HCT116 (cell line): ENCODE data around the gene ADGRG1. TPM values are rescaled to one million over a fixed set of nuclear protein-coding genes. Genes with fewer than 3 reads are reported as not detected.

Experiments used
- ATAC-seq: fragments of 200-7000 bp; cut with Tn5 transposase; 2 replicates; pipeline ENCODE4 v1.9.1; 2020; ENCODE audit warnings: mild to moderate bottlenecking, moderate library complexity
- BruUV-seq: library from RNA; stranded (reverse); fragments of 400-500 nt; replicated peaks from 2 replicates; lab custom pipeline; 2021; lab: Mats Ljungman, UMichigan
- CTCF ChIA-PET: fragments of 300-600 bp; sonication (Branson Sonifier 250); formaldehyde crosslinking; loops from one replicate; lab custom pipeline; 2021; ENCODE audit warnings: antibody characterized with exemption; lab: Charles Lee
- POLR2A ChIA-PET: fragments of 300-600, 350-600 bp; sonication (Branson Sonifier 250); formaldehyde crosslinking; loops from one replicate; lab custom pipeline; 2021; ENCODE audit warnings: antibody characterized with exemption; lab: Charles Lee
- RAD21 ChIA-PET, 2 experiments: fragments of 300-600 bp; sonication (Branson Sonifier 250); formaldehyde crosslinking; loops; one replicate each; lab custom pipeline; 2023; ENCODE audit warnings: low total read pairs in 2 of 2; ENCODE audit not compliant: uncharacterized antibody in 2 of 2, unreplicated experiment in 2 of 2, low non-redundant PET in 1 of 2; lab: Charles Lee
- DNase-seq: peaks from one replicate; pipeline ENCODE4 v3.0.0-alpha.2; 2010; ENCODE audit warnings: low read depth, low spot score
- H2AFZ ChIP-seq: fragments of 200-600 bp; shearing (Covaris generic), sonication (generic); 2 replicates; pipeline ENCODE4 v1.6.1; 2017; ENCODE audit warnings: low read depth, mixed run types, mixed read lengths, antibody characterized with exemption, low read length; ENCODE audit not compliant: poor library complexity, severe bottlenecking
- H3K27ac ChIP-seq: 2 replicates; pipeline ENCODE4 v1.5.1; 2012; ENCODE audit warnings: low read depth, low read length
- H3K27me3 ChIP-seq: fragments of 200-600 bp; sonication (generic); 2 replicates; pipeline ENCODE4 v1.6.1; 2016; ENCODE audit warnings: mixed run types, low read length, mixed read lengths; ENCODE audit not compliant: insufficient read depth
- H3K36me3 ChIP-seq, 2 experiments: fragments of 200-500 bp in 1 of 2; fragments of 200-600 bp in 1 of 2; sonication (Bioruptor generic) in 1 of 2; sonication (generic) in 1 of 2; 2 replicates each; pipeline versions ENCODE4 v1.5.1 to v1.6.1; 2014 to 2016; ENCODE audit warnings: low read length in 2 of 2, inconsistent platforms in 1 of 2, mixed read lengths in 1 of 2, mixed run types in 1 of 2; ENCODE audit not compliant: insufficient read depth in 2 of 2, control insufficient read depth in 1 of 2
- H3K4me1 ChIP-seq, 2 experiments: fragments of 200-600 bp in 1 of 2; sonication (generic) in 1 of 2; 2 replicates each; pipeline versions ENCODE4 v1.5.1 to v1.6.1; 2012 to 2017; ENCODE audit warnings: low read length in 2 of 2, inconsistent platforms in 1 of 2, mild to moderate bottlenecking in 1 of 2, mixed read lengths in 1 of 2, mixed run types in 1 of 2, moderate library complexity in 1 of 2; ENCODE audit not compliant: insufficient read depth in 2 of 2, control insufficient read depth in 1 of 2
- H3K4me2 ChIP-seq: fragments of 200-600 bp; sonication (generic); 2 replicates; pipeline ENCODE4 v1.6.1; 2017; ENCODE audit warnings: mixed run types, low read length, mixed read lengths
- H3K4me3 ChIP-seq, 2 experiments: fragments of 200-600 bp in 1 of 2; sonication (generic) in 1 of 2; replicated peaks in 1 of 2; 2 replicates each; pipeline ENCODE4 v1.5.1; 2011 to 2016; ENCODE audit warnings: low read length in 2 of 2, control low read depth in 1 of 2, low read depth in 1 of 2, mild to moderate bottlenecking in 1 of 2, mixed read lengths in 1 of 2, mixed run types in 1 of 2
- H3K79me2 ChIP-seq: fragments of 200-600 bp; sonication (generic); 2 replicates; pipeline ENCODE4 v1.6.1; 2017; ENCODE audit warnings: mild to moderate bottlenecking, mixed run types, low read length, moderate library complexity, mixed read lengths; ENCODE audit not compliant: insufficient read depth
- H3K9ac ChIP-seq: fragments of 200-600 bp; sonication (generic); 2 replicates; pipeline ENCODE4 v1.6.1; 2016; ENCODE audit warnings: low read length, mixed read lengths
- H3K9me2 ChIP-seq: fragments of 200-600 bp; sonication (generic), shearing (Covaris generic); 2 replicates; pipeline ENCODE4 v1.6.1; 2017; ENCODE audit warnings: mixed run types, mild to moderate bottlenecking, moderate library complexity; ENCODE audit not compliant: insufficient read depth
- H3K9me3 ChIP-seq, 2 experiments: fragments of 200-500 bp in 1 of 2; fragments of 200-600 bp in 1 of 2; sonication (Bioruptor generic) in 1 of 2; sonication (generic) in 1 of 2; 2 replicates each; pipeline ENCODE4 v1.6.1; 2014 to 2017; ENCODE audit warnings: low read length in 2 of 2, mixed read lengths in 2 of 2, inconsistent platforms in 1 of 2, low read depth in 1 of 2, mild to moderate bottlenecking in 1 of 2, mixed run types in 1 of 2, moderate library complexity in 1 of 2; ENCODE audit not compliant: control insufficient read depth in 1 of 2, insufficient read depth in 1 of 2
- H4K20me1 ChIP-seq: fragments of 200-600 bp; sonication (generic), shearing (Covaris generic); 2 replicates; pipeline ENCODE4 v1.6.1; 2017; ENCODE audit warnings: mixed run types, mild to moderate bottlenecking, moderate library complexity; ENCODE audit not compliant: insufficient read depth
- CEBPB ChIP-seq: IDR thresholded peaks from 2 replicates; pipeline ENCODE4 v1.6.1; 2012; ENCODE audit warnings: low read depth
- EZH2 ChIP-seq: fragments of 200-600 bp; sonication (generic); IDR thresholded peaks from 2 replicates; pipeline ENCODE4 v1.6.1; 2017; ENCODE audit warnings: antibody characterized with exemption, mixed run types
- EZH2phosphoT487 ChIP-seq: fragments of 200-600 bp; IDR thresholded peaks from 2 replicates; pipeline ENCODE4 v1.6.1; 2018; ENCODE audit warnings: antibody characterized with exemption, borderline replicate concordance
- JUND ChIP-seq: IDR thresholded peaks from 2 replicates; pipeline ENCODE4 v1.6.1; 2012
- POLR2A ChIP-seq: IDR thresholded peaks from 2 replicates; pipeline ENCODE4 v1.7.0; 2011; ENCODE audit warnings: borderline replicate concordance; ENCODE audit not compliant: insufficient read depth, insufficient read length; ENCODE audit errors: extremely low read depth
- POLR2AphosphoS5 ChIP-seq: IDR thresholded peaks from 2 replicates; pipeline ENCODE4 v1.6.1; 2011; ENCODE audit warnings: mild to moderate bottlenecking, low read depth, low read length, moderate library complexity
- RAD21 ChIP-seq: IDR thresholded peaks from 2 replicates; pipeline ENCODE4 v1.6.1; 2012; ENCODE audit warnings: low read depth, mild to moderate bottlenecking
- REST ChIP-seq: IDR thresholded peaks from 2 replicates; pipeline ENCODE4 v1.6.1; 2012; ENCODE audit warnings: low read depth
- SIN3A ChIP-seq: IDR thresholded peaks from 2 replicates; pipeline ENCODE4 v1.6.1; 2012; ENCODE audit warnings: low read depth
- SP1 ChIP-seq: IDR thresholded peaks from 2 replicates; pipeline ENCODE4 v1.6.1; 2012; ENCODE audit warnings: low read depth
- TCF7L2 ChIP-seq: IDR thresholded peaks from 2 replicates; pipeline ENCODE4 v1.7.0; 2011; ENCODE audit warnings: borderline replicate concordance, inconsistent platforms; ENCODE audit not compliant: insufficient read depth, insufficient read length; ENCODE audit errors: extremely low read depth
- ZFX ChIP-seq: fragments of 450-650 bp; IDR thresholded peaks from 2 replicates; pipeline ENCODE4 v1.6.1; 2017
- intact Hi-C: fragments of 100-400 bp; cut with micrococcal nuclease; formaldehyde crosslinking; loops from 2 replicates; pipeline ENCODE4 v1.10.0; 2022
- total RNA-seq: library from RNA; stranded (reverse); gene quantifications from one replicate; pipeline ENCODE4 v1.2.1, GENCODE V29; 2021; ENCODE audit not compliant: unreplicated experiment
- TF ChIP-seq, protein P1 (sequence below), 3 experiments: fragments of 200-600 bp in 1 of 3; sonication (generic) in 1 of 3; IDR thresholded peaks in 2 of 3; conservative IDR thresholded peaks in 1 of 3; 2 replicates each; pipeline ENCODE4 v1.5.1; 2012 to 2017; ENCODE audit warnings: low read depth in 2 of 3, low read length in 2 of 3, antibody characterized with exemption in 1 of 3, borderline replicate concordance in 1 of 3, control low read depth in 1 of 3, mild to moderate bottlenecking in 1 of 3, mixed read lengths in 1 of 3, mixed run types in 1 of 3, moderate library complexity in 1 of 3; ENCODE audit not compliant: insufficient read depth in 1 of 3
- TF ChIP-seq, protein P2 (sequence below): IDR thresholded peaks from 2 replicates; pipeline ENCODE4 v1.6.1; 2012
- TF ChIP-seq, protein P3 (sequence below): IDR thresholded peaks from 2 replicates; pipeline ENCODE4 v1.6.1; 2011; ENCODE audit warnings: mild to moderate bottlenecking, low read length, moderate library complexity; ENCODE audit not compliant: insufficient replicate concordance; ENCODE audit errors: extremely low read depth

Gene ADGRG1
- total RNA-seq, 1 experiment from 2014 or later = 36.4 TPM

DNA sequence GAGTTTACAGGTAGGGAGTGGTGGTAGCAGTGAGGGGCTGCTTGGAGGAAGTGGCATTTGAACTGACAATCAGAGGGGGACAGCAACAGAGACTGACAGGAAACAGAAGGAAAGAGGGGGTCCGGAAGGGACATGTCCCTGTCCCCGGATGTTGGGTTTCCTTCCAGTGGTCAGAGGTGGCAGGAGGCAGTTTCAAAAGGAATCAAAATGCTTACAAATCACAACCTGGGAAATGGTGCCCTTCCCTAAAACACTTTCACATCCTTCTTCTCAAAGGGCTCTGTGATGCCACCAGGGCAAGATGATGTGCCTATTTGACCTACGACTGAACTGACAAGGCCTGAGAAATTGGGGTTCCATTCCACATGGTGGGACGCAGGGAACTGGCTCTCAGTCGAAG lies 19.7 kb downstream of the ADGRG1 start:
- intact Hi-C loops = loop anchor here (2.0 kb wide), 2 partner anchors 47 to 73 kb away; no protein-coding TSS in a partner anchor
- H3K79me2 ChIP-seq = no peaks in the 10 kb centered on the region
- DNase-seq (no peak), ATAC-seq (no peak)
- no peak overlapping the region for H3K9ac ChIP-seq
- no peak overlapping the region for H3K27ac ChIP-seq
- H3K4me3 ChIP-seq = no peak overlapping the region
- no peak overlapping the region for H2AFZ ChIP-seq
- H3K27me3 ChIP-seq = no peaks in the 10 kb centered on the region
- no peak overlapping the region for H3K4me2 ChIP-seq
- no TSS peak for BruUV-seq
- H3K9me2 ChIP-seq = no peaks in the 10 kb centered on the region
- POLR2A ChIA-PET = interaction anchor here (0.9 kb wide), 1 partner anchor 48 kb away, joined by 3 read pairs; no protein-coding TSS in a partner anchor
- RAD21 ChIA-PET = interaction anchor here in 1 of 2 experiments (1.9 kb wide), 1 partner anchor 57 kb away, joined by 5 read pairs; no protein-coding TSS in a partner anchor
- H3K9me3 ChIP-seq = no peaks in the 10 kb centered on the region
- no peaks in the 10 kb centered on the region for H4K20me1 ChIP-seq
- H3K4me1 ChIP-seq = peaks cover 3 to 19% of the 10 kb centered on the region in 2 experiments; a peak in 3 of 4 replicates
- CTCF ChIA-PET = interaction anchor here (1.1 to 3.9 kb wide), 6 partner anchors 11 to 73 kb away, joined by 3 to 31 read pairs (median 4); no protein-coding TSS in a partner anchor
- TF ChIP-seq, protein P1, sequence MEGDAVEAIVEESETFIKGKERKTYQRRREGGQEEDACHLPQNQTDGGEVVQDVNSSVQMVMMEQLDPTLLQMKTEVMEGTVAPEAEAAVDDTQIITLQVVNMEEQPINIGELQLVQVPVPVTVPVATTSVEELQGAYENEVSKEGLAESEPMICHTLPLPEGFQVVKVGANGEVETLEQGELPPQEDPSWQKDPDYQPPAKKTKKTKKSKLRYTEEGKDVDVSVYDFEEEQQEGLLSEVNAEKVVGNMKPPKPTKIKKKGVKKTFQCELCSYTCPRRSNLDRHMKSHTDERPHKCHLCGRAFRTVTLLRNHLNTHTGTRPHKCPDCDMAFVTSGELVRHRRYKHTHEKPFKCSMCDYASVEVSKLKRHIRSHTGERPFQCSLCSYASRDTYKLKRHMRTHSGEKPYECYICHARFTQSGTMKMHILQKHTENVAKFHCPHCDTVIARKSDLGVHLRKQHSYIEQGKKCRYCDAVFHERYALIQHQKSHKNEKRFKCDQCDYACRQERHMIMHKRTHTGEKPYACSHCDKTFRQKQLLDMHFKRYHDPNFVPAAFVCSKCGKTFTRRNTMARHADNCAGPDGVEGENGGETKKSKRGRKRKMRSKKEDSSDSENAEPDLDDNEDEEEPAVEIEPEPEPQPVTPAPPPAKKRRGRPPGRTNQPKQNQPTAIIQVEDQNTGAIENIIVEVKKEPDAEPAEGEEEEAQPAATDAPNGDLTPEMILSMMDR (IDR thresholded peaks at IDR 0.05 in 2 of 3, conservative IDR thresholded peaks at IDR 0.05 in 1 of 3; ENCODE audit: borderline replicate concordance in 1 of 3, insufficient read depth in 1 of 3, low read depth in 2 of 3, low read length in 2 of 3) = no peak
- TF ChIP-seq EZH2 = no peak
- TF ChIP-seq SP1 = no peak
- TF ChIP-seq CEBPB = no peak
- no peak for TF ChIP-seq POLR2A
- no peak for TF ChIP-seq REST
- TF ChIP-seq, protein P2, sequence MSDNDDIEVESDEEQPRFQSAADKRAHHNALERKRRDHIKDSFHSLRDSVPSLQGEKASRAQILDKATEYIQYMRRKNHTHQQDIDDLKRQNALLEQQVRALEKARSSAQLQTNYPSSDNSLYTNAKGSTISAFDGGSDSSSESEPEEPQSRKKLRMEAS = no peak
- no peak for TF ChIP-seq EZH2phosphoT487
- TF ChIP-seq ZFX = no peak
- no peak for TF ChIP-seq POLR2AphosphoS5
- TF ChIP-seq RAD21 = no peak
- no peak for TF ChIP-seq TCF7L2
- TF ChIP-seq, protein P3, sequence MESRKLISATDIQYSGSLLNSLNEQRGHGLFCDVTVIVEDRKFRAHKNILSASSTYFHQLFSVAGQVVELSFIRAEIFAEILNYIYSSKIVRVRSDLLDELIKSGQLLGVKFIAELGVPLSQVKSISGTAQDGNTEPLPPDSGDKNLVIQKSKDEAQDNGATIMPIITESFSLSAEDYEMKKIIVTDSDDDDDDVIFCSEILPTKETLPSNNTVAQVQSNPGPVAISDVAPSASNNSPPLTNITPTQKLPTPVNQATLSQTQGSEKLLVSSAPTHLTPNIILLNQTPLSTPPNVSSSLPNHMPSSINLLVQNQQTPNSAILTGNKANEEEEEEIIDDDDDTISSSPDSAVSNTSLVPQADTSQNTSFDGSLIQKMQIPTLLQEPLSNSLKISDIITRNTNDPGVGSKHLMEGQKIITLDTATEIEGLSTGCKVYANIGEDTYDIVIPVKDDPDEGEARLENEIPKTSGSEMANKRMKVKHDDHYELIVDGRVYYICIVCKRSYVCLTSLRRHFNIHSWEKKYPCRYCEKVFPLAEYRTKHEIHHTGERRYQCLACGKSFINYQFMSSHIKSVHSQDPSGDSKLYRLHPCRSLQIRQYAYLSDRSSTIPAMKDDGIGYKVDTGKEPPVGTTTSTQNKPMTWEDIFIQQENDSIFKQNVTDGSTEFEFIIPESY = no peak
- no peak for TF ChIP-seq JUND
- TF ChIP-seq SIN3A = no peak
- H3K36me3 ChIP-seq = no peaks in the 10 kb centered on the region
